Stimulated activated CD8-positive, alpha-beta memory T cell treated with anti-CD3 and anti-CD28 coated beads, Interleukin-4, amount 100 ng/mL, for 24 hours (primary cell): ENCODE results near the gene MCF2L2.
"Not testable (repeated sequence)": the region's sequence is repeated elsewhere in the genome, so short reads cannot be mapped to it uniquely, and the experiment has no call there.

Source experiments
- DNase-seq: peaks from one replicate; pipeline ENCODE4 v3.0.0-alpha.2; 2020; ENCODE audit warnings: low read depth

Gene MCF2L2

DNA sequence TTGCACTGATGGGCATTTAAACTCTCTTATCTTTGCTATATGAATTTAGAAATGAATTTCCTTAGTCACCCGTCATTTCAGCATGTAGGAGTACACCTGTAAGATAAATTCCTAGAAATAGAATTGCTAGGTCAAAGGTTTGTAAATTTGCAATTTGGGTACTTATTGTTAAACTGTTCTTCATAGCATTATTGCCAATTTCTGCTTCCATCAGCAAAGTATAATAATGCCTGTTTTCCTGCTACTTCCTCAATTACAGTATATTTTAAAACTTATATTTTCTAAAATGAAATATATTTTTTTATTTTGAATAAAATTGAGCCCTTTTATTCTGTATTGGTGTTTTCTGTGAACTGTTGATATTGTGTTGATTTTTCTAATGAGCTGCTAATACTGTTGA lies 16.3 kb upstream of the MCF2L2 start:
- DNase-seq = no peak

- no peak for DNase-seq
Measured at GRCh38 chr3:183443395-183444385, 15.3 kb upstream of the MCF2L2 start.

- DNase-seq = no peak
Measured at GRCh38 chr3:183442994-183443393, 14.6 kb upstream of the MCF2L2 start.

- DNase-seq = not testable (repeated sequence)
Measured at GRCh38 chr3:183440521-183440920, 12.1 kb upstream of the MCF2L2 start.

GRCh38 chr3:183439515-183439914 lies 11.1 kb upstream of the MCF2L2 start:
- DNase-seq = no peak

- no peak for DNase-seq
Measured at GRCh38 chr3:183438735-183439134, 10.3 kb upstream of the MCF2L2 start.

GRCh38 chr3:183437666-183438564 lies 9.5 kb upstream of the MCF2L2 start:
- DNase-seq = no peak

GRCh38 chr3:183437061-183437460 lies 8.6 kb upstream of the MCF2L2 start:
- no peak for DNase-seq

GRCh38 chr3:183435661-183436060 lies 7.2 kb upstream of the MCF2L2 start:
- no peak for DNase-seq

- no peak for DNase-seq
Measured at GRCh38 chr3:183434992-183435391, 6.6 kb upstream of the MCF2L2 start.

DNA sequence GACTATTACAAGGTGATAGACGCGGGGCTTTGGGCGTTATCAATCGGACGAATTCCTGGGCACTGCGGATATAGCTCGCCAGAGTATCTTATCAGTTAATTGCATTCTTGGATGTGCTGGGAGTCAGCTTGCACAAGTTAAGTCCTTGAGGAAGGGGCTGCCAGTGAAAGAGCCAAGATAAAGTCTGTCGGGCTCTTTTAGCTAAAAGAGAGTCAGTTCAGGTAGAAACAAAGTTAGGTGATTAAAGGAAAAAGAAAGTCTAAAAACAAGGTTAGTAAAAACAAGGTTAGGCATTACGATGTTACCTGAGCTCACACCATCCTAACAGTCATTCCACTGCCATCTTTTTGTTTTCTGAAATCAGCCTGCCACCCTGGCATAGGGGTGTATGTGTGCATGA lies 6.1 kb upstream of the MCF2L2 start:
- DNase-seq = no peak

GRCh38 chr3:183430325-183430957 lies 2.0 kb upstream of the MCF2L2 start:
- no peak for DNase-seq

GRCh38 chr3:183427876-183428446 lies 458 bp downstream of the MCF2L2 start:
- DNase-seq = peak; percentile 8

- no peak for DNase-seq
Measured at GRCh38 chr3:183427196-183427875, 1.1 kb downstream of the MCF2L2 start.

DNA sequence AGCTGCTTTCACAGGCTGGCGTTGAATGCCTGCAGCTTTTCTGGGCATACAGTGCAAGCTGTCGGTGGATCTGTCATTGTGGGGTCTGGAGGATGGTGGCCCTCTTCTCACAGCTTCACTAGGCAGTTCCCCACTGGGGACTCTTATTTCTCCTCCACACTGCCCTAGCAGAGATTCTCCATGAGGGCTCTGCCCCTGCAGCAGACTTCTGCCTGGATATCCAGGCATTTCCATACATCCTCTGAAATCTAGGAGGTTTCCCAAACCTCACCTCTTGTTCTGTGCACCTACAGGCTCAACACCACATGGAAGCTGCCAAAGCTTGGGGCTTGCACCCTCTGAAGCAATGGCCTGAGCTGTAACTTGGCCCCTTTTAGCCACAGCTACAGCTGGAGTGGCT lies 9.6 kb downstream of the MCF2L2 start:
- not testable (repeated sequence) for DNase-seq

GRCh38 chr3:183411216-183411922 lies 17.1 kb downstream of the MCF2L2 start:
- no peak for DNase-seq

DNA sequence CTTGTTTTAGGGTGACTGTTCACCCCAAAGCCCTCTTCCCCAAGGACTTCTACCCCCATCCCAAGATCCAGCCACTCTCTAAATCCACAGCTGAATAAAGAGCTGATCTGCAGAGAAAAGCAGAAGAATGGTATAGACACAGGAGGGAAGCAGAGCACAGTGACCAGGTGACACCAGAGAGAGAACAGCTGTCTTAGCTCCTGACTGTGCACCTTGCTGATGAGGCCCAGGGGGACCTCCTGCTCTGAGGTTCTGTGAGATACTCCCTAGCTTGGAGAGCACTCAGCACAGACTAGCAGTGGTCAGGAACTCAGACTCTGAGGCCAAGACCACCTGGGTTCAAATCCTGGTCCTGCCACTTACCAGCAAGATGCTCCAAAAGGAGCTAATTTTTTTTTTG lies 17.7 kb downstream of the MCF2L2 start:
- no peak for DNase-seq

- no peak for DNase-seq
Measured at GRCh38 chr3:183410280-183410679, 18.1 kb downstream of the MCF2L2 start.

GRCh38 chr3:183409219-183409618 lies 19.2 kb downstream of the MCF2L2 start:
- no peak for DNase-seq

DNA sequence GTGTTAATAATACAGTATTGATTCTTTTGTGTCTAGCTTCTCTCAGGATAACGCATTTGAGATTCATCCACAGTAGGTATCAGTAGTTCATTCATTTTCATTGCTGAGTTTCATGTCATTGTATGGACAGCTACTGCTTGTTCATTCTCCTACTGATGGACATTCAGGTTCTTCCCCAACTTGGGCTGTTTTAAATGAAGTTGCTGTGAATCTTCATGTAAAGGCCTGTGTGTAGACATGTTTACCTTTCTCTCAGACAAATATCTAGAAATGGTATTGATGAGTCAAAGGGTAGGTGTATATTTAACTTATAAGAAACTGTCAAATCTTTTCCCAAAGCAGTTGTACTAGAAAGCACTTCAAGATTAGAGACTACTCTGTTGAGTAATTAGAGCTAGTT lies 26.7 kb downstream of the MCF2L2 start:
- no peak for DNase-seq

DNA sequence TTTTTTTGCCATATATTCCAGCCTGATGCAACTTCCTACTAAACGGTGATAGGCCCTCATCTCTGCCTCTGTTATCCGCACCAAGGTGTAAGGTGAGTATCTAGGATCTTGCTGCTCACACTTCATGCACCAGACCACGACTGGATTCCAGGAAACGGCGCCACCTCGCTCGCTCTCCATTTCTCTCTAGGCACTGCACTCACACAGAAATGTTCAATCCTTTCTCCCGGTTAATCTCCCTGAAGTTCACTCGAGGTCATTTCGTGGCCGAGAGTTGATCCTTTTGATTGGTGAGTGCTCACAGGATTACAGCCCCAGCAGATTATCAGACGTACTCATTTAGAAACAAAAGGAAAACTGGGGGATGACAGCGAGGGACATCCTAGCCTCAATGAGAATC lies 28.1 kb downstream of the MCF2L2 start:
- DNase-seq = no peak
